ENCODE measurements around the gene SSR3.

Gene SSR3

GRCh38 chr3:156601497-156601896 is 46.6 kb upstream of the SSR3 start:
- no peak for ATAC-seq (ENCODE audit: low read depth)

GRCh38 chr3:156600834-156601233 is 45.9 kb upstream of the SSR3 start:
- ATAC-seq (ENCODE audit: low read depth) (no peak), DNase-seq (ENCODE audit: low spot score) (no peak)
- Histone ChIP-seq H3K27ac (ENCODE audit: poor library complexity, severe bottlenecking) (no peak overlapping the region), H3K4me1 (ENCODE audit: insufficient read depth, poor library complexity, severe bottlenecking) (peaks cover 14% of the 10 kb centered on the region), H3K9me3 (ENCODE audit: severe bottlenecking) (no peaks in the 10 kb centered on the region), H3K4me3 (ENCODE audit: severe bottlenecking) (no peak overlapping the region), H3K36me3 (ENCODE audit: low read depth) (no peaks in the 10 kb centered on the region), H3K27me3 (ENCODE audit: insufficient read depth, poor library complexity, severe bottlenecking) (no peaks in the 10 kb centered on the region)
- no peak for TF ChIP-seq CTCF (IDR thresholded peaks at IDR 0.05; ENCODE audit: poor library complexity, severe bottlenecking)

More at GRCh38 chr3:156601497-156601896, 46.6 kb upstream of the SSR3 start:
- Histone ChIP-seq H3K36me3 (ENCODE audit: low read depth) (no peaks in the 10 kb centered on the region), H3K4me1 (ENCODE audit: insufficient read depth, poor library complexity, severe bottlenecking) (peaks cover 17% of the 10 kb centered on the region), H3K27ac (ENCODE audit: poor library complexity, severe bottlenecking) (no peak overlapping the region), H3K9me3 (ENCODE audit: severe bottlenecking) (no peaks in the 10 kb centered on the region), H3K27me3 (ENCODE audit: insufficient read depth, poor library complexity, severe bottlenecking) (no peaks in the 10 kb centered on the region), H3K4me3 (ENCODE audit: severe bottlenecking) (no peak overlapping the region)
- no peak for DNase-seq (ENCODE audit: low spot score)
- no peak for TF ChIP-seq CTCF (IDR thresholded peaks at IDR 0.05; ENCODE audit: poor library complexity, severe bottlenecking)

GRCh38 chr3:156599089-156599874 is 44.4 kb upstream of the SSR3 start:
- H3K27ac ChIP-seq (ENCODE audit: poor library complexity, severe bottlenecking), result no peak overlapping the region
- ATAC-seq (ENCODE audit: low read depth), result no peak

GRCh38 chr3:156598413-156598812 is 43.5 kb upstream of the SSR3 start:
- no peak overlapping the region for H3K27ac ChIP-seq (ENCODE audit: poor library complexity, severe bottlenecking)
- H3K9me3 ChIP-seq (ENCODE audit: severe bottlenecking), result no peaks in the 10 kb centered on the region
- no peaks in the 10 kb centered on the region for H3K36me3 ChIP-seq (ENCODE audit: low read depth)
- peaks cover 6% of the 10 kb centered on the region for H3K4me1 ChIP-seq (ENCODE audit: insufficient read depth, poor library complexity, severe bottlenecking)
- DNase-seq (ENCODE audit: low spot score), result no peak
- H3K27me3 ChIP-seq (ENCODE audit: insufficient read depth, poor library complexity, severe bottlenecking), result no peaks in the 10 kb centered on the region
- H3K4me3 ChIP-seq (ENCODE audit: severe bottlenecking), result no peak overlapping the region
- ATAC-seq (ENCODE audit: low read depth), result no peak
- no peak for TF ChIP-seq CTCF (IDR thresholded peaks at IDR 0.05; ENCODE audit: poor library complexity, severe bottlenecking)

More at GRCh38 chr3:156599089-156599874, 44.4 kb upstream of the SSR3 start:
- H3K9me3 ChIP-seq (ENCODE audit: severe bottlenecking), result no peaks in the 10 kb centered on the region
- peaks cover 6% of the 10 kb centered on the region for H3K4me1 ChIP-seq (ENCODE audit: insufficient read depth, poor library complexity, severe bottlenecking)
- no peaks in the 10 kb centered on the region for H3K27me3 ChIP-seq (ENCODE audit: insufficient read depth, poor library complexity, severe bottlenecking)
- H3K4me3 ChIP-seq (ENCODE audit: severe bottlenecking), result no peak overlapping the region
- TF ChIP-seq CTCF (IDR thresholded peaks at IDR 0.05; ENCODE audit: poor library complexity, severe bottlenecking), result no peak
- H3K36me3 ChIP-seq (ENCODE audit: low read depth), result no peaks in the 10 kb centered on the region
- DNase-seq (ENCODE audit: low spot score), result no peak

- Histone ChIP-seq H3K4me1 (ENCODE audit: insufficient read depth, poor library complexity, severe bottlenecking) (no peaks in the 10 kb centered on the region), H3K27me3 (ENCODE audit: insufficient read depth, poor library complexity, severe bottlenecking) (no peaks in the 10 kb centered on the region), H3K9me3 (ENCODE audit: severe bottlenecking) (no peaks in the 10 kb centered on the region), H3K36me3 (ENCODE audit: low read depth) (no peaks in the 10 kb centered on the region), H3K4me3 (ENCODE audit: severe bottlenecking) (no peak overlapping the region), H3K27ac (ENCODE audit: poor library complexity, severe bottlenecking) (no peak overlapping the region)
- no peak for TF ChIP-seq CTCF (IDR thresholded peaks at IDR 0.05; ENCODE audit: poor library complexity, severe bottlenecking)
- ATAC-seq (ENCODE audit: low read depth) (no peak), DNase-seq (ENCODE audit: low spot score) (no peak)
Observed at GRCh38 chr3:156594219-156594683, 39.3 kb upstream of the SSR3 start.

Measured in RWPE2 (cell line).